Measurements from ENCODE around the gene MT1M.

- TF ChIP-seq, protein P1, sequence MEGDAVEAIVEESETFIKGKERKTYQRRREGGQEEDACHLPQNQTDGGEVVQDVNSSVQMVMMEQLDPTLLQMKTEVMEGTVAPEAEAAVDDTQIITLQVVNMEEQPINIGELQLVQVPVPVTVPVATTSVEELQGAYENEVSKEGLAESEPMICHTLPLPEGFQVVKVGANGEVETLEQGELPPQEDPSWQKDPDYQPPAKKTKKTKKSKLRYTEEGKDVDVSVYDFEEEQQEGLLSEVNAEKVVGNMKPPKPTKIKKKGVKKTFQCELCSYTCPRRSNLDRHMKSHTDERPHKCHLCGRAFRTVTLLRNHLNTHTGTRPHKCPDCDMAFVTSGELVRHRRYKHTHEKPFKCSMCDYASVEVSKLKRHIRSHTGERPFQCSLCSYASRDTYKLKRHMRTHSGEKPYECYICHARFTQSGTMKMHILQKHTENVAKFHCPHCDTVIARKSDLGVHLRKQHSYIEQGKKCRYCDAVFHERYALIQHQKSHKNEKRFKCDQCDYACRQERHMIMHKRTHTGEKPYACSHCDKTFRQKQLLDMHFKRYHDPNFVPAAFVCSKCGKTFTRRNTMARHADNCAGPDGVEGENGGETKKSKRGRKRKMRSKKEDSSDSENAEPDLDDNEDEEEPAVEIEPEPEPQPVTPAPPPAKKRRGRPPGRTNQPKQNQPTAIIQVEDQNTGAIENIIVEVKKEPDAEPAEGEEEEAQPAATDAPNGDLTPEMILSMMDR (conservative IDR thresholded peaks at IDR 0.05 in 1 of 2, IDR thresholded peaks at IDR 0.05 in 1 of 2; ENCODE audit: low read depth in 1 of 2, low read length in 2 of 2) = no peak
- TF ChIP-seq EZH2 (IDR thresholded peaks at IDR 0.05; ENCODE audit: low read length, missing control alignments) = no peak
These were observed 25.9 kb downstream of the MT1M start for GRCh38 chr16:56658327-56658875.
